Osteoblast (primary cell): ENCODE data around the gene NUP214. TPM values are rescaled to one million over a fixed set of nuclear protein-coding genes. Genes with fewer than 3 reads are reported as not detected.

Source experiments
- DNase-seq: peaks from one replicate; pipeline ENCODE4 v3.0.0; 2011; ENCODE audit warnings: low spot score, mixed read lengths; ENCODE audit not compliant: insufficient read length; ENCODE audit errors: missing footprints
- H2AFZ ChIP-seq: 2 replicates; pipeline ENCODE4 v1.6.0; 2011; ENCODE audit warnings: mild to moderate bottlenecking, low read length
- H3K27ac ChIP-seq: 2 replicates; pipeline ENCODE4 v1.5.1; 2011; ENCODE audit warnings: mild to moderate bottlenecking, low read depth, low read length, moderate library complexity
- H3K27me3 ChIP-seq: 2 replicates; pipeline ENCODE4 v1.6.0; 2012; ENCODE audit warnings: mild to moderate bottlenecking, control low read depth, inconsistent platforms, low read length, moderate library complexity; ENCODE audit not compliant: insufficient read depth
- H3K36me3 ChIP-seq: 2 replicates; pipeline ENCODE4 v1.5.1; 2011; ENCODE audit warnings: mild to moderate bottlenecking, low read length, control low read depth, moderate library complexity; ENCODE audit not compliant: insufficient read depth
- H3K4me1 ChIP-seq: 2 replicates; pipeline ENCODE4 v1.5.1; 2011; ENCODE audit warnings: mild to moderate bottlenecking, low read length, control low read depth, moderate library complexity; ENCODE audit not compliant: insufficient read depth
- H3K4me2 ChIP-seq: 2 replicates; pipeline ENCODE4 v1.6.0; 2011; ENCODE audit warnings: mild to moderate bottlenecking, low read length; ENCODE audit not compliant: insufficient read depth
- H3K4me3 ChIP-seq: fragments of 200-600 bp; sonication (generic); 3 replicates; pipeline ENCODE4 v1.5.1; 2012; ENCODE audit warnings: mild to moderate bottlenecking, low read length, inconsistent platforms; ENCODE audit not compliant: insufficient read depth
- H3K79me2 ChIP-seq: 2 replicates; pipeline ENCODE4 v1.6.0; 2012; ENCODE audit warnings: mild to moderate bottlenecking, low read length, control low read depth, inconsistent platforms; ENCODE audit not compliant: insufficient read depth
- H3K9me3 ChIP-seq: 2 replicates; pipeline ENCODE4 v1.5.1; 2011; ENCODE audit warnings: low read depth, low read length, control low read depth
- H4K20me1 ChIP-seq: 2 replicates; pipeline ENCODE4 v1.6.0; 2012; ENCODE audit warnings: mild to moderate bottlenecking, low read length, control low read depth; ENCODE audit not compliant: insufficient read depth
- total RNA-seq: library from RNA; depleted of rRNA; stranded (reverse); fragments of >200 nt; gene quantifications from 2 replicates; pipeline ENCODE4 v1.2.3, GENCODE V29; 2012
- TF ChIP-seq, protein P1 (sequence below): IDR thresholded peaks from 2 replicates; pipeline ENCODE4 v1.5.1; 2011; ENCODE audit warnings: mild to moderate bottlenecking, low read depth, low read length, moderate library complexity; ENCODE audit errors: extremely low read depth

The NUP214 gene
- total RNA-seq, 1 donor = 17.7 TPM

- H3K4me3 ChIP-seq = no peak overlapping the region
- peaks cover 45% of the 10 kb centered on the region for H3K27me3 ChIP-seq
- no peaks in the 10 kb centered on the region for H3K36me3 ChIP-seq
- H3K4me2 ChIP-seq = no peak overlapping the region
- DNase-seq = peak; percentile 91
- H3K4me1 ChIP-seq = no peaks in the 10 kb centered on the region
- no peaks in the 10 kb centered on the region for H3K9me3 ChIP-seq
- TF ChIP-seq, protein P1, sequence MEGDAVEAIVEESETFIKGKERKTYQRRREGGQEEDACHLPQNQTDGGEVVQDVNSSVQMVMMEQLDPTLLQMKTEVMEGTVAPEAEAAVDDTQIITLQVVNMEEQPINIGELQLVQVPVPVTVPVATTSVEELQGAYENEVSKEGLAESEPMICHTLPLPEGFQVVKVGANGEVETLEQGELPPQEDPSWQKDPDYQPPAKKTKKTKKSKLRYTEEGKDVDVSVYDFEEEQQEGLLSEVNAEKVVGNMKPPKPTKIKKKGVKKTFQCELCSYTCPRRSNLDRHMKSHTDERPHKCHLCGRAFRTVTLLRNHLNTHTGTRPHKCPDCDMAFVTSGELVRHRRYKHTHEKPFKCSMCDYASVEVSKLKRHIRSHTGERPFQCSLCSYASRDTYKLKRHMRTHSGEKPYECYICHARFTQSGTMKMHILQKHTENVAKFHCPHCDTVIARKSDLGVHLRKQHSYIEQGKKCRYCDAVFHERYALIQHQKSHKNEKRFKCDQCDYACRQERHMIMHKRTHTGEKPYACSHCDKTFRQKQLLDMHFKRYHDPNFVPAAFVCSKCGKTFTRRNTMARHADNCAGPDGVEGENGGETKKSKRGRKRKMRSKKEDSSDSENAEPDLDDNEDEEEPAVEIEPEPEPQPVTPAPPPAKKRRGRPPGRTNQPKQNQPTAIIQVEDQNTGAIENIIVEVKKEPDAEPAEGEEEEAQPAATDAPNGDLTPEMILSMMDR = no peak
- no peak overlapping the region for H3K27ac ChIP-seq
- no peaks in the 10 kb centered on the region for H3K79me2 ChIP-seq
- H2AFZ ChIP-seq = no peak overlapping the region
- no peaks in the 10 kb centered on the region for H4K20me1 ChIP-seq
These were observed 30.8 kb upstream of the NUP214 start for GRCh38 chr9:131094622-131095021.

- TF ChIP-seq, protein P1 = no peak
- Histone ChIP-seq H3K9me3 (no peaks in the 10 kb centered on the region), H3K36me3 (no peaks in the 10 kb centered on the region), H3K27me3 (peaks cover 45% of the 10 kb centered on the region), H2AFZ (no peak overlapping the region), H3K27ac (no peak overlapping the region), H4K20me1 (no peaks in the 10 kb centered on the region), H3K79me2 (no peaks in the 10 kb centered on the region), H3K4me1 (no peaks in the 10 kb centered on the region), H3K4me3 (no peak overlapping the region), H3K4me2 (no peak overlapping the region)
- peak; percentile 62 for DNase-seq
These were observed 29.6 kb upstream of the NUP214 start for GRCh38 chr9:131095666-131096268.

- no peaks in the 10 kb centered on the region for H3K4me1 ChIP-seq
- peak within 1 kb of the TSS; percentile 28 for H3K4me3 ChIP-seq
- H2AFZ ChIP-seq = no peak within 1 kb of the TSS
- peak within 1 kb of the TSS; percentile 32 for H3K4me2 ChIP-seq
- TF ChIP-seq, protein P1 = no peak
- H3K36me3 ChIP-seq = no peaks in the 10 kb centered on the region
- peaks cover 45% of the 10 kb centered on the region for H3K27me3 ChIP-seq
- no peaks in the 10 kb centered on the region for H4K20me1 ChIP-seq
- peak; percentile 92 for DNase-seq
- H3K79me2 ChIP-seq = no peaks in the 10 kb centered on the region
- no peak within 1 kb of the TSS for H3K27ac ChIP-seq
- H3K9me3 ChIP-seq = no peaks in the 10 kb centered on the region
These were observed 28.9 kb upstream of the NUP214 start, which contains the start of gene AIF1L for GRCh38 chr9:131096269-131097125. Gene AIF1L (plus strand): TSS chr9:131096531. CDS start chr9:131096630, 99 bp downstream.
